GM12878 (cell line): ENCODE results near the gene ZMAT3. TPM values are rescaled to one million over a fixed set of nuclear protein-coding genes. Genes with fewer than 3 reads are reported as not detected.

Experiments used
- ATAC-seq: fragments of 200-7000 bp; cut with Tn5 transposase; 3 replicates; pipeline ENCODE4 v1.9.1; 2020; ENCODE audit warnings: mild to moderate bottlenecking, moderate library complexity
- BruUV-seq: library from RNA; stranded (reverse); fragments of 400-500 nt; replicated peaks from 2 replicates; lab custom pipeline; 2021; lab: Mats Ljungman, UMichigan
- CTCF ChIA-PET: fragments of 300-600 bp; sonication (Branson Sonifier 250); formaldehyde crosslinking; extraction: SDS; loops from one replicate; lab custom pipeline; 2021; ENCODE audit warnings: inconsistent platforms; lab: Yijun Ruan, JAX
- POLR2A ChIA-PET: fragments of 350-600 bp; formaldehyde crosslinking; extraction: SDS; loops from one replicate; lab custom pipeline; 2021; ENCODE audit warnings: inconsistent platforms; lab: Charles Lee
- RAD21 ChIA-PET: fragments of 300-600 bp; sonication (Branson Sonifier 250); formaldehyde crosslinking; loops from one replicate; lab custom pipeline; 2023; ENCODE audit warnings: antibody characterized with exemption; ENCODE audit not compliant: unreplicated experiment; lab: Charles Lee
- SMC1A ChIA-PET: fragments of 300-600 bp; sonication (Branson Sonifier 250); formaldehyde crosslinking; loops from one replicate; lab custom pipeline; 2023; ENCODE audit not compliant: unreplicated experiment, uncharacterized antibody; lab: Charles Lee
- DNase-seq: peaks from one replicate; pipeline ENCODE4 v3.0.0-alpha.2; 2011; ENCODE audit warnings: low read depth, low spot score
- FAIRE-seq: peaks from 3 replicates; lab custom pipeline; 2011; peaks lifted over from hg19 to GRCh38; lab: Jason Lieb, UNC
- H2AFZ ChIP-seq: 2 replicates; pipeline ENCODE4 v1.6.0; 2011; ENCODE audit warnings: low read depth, low read length, control low read depth; ENCODE audit not compliant: control insufficient read depth
- H3K27ac ChIP-seq: 2 replicates; pipeline ENCODE4 v1.5.1; 2011; ENCODE audit warnings: control low read depth; ENCODE audit not compliant: control insufficient read depth, insufficient read depth
- H3K27me3 ChIP-seq, 2 experiments: replicated peaks in 1 of 2; 2 replicates each; pipeline versions ENCODE4 v1.6.0 to v1.6.1; 2011; ENCODE audit warnings: low read length in 1 of 2; ENCODE audit not compliant: control insufficient read depth in 2 of 2, insufficient read depth in 2 of 2
- H3K36me3 ChIP-seq, 2 experiments: 2 replicates each; pipeline ENCODE4 v1.5.1; 2011; ENCODE audit warnings: low read length in 1 of 2; ENCODE audit not compliant: control insufficient read depth in 2 of 2, insufficient read depth in 2 of 2
- H3K4me1 ChIP-seq: 2 replicates; pipeline ENCODE4 v1.6.1; 2011; ENCODE audit warnings: mild to moderate bottlenecking, low read length, moderate library complexity, mixed read lengths; ENCODE audit not compliant: control insufficient read depth, insufficient read depth
- H3K4me2 ChIP-seq: 2 replicates; pipeline ENCODE4 v1.6.0; 2011; ENCODE audit warnings: control low read depth; ENCODE audit not compliant: control insufficient read depth, insufficient read depth
- H3K4me3 ChIP-seq: fragments of 200-600 bp; sonication (generic); 2 replicates; pipeline ENCODE4 v1.5.1; 2016
- H3K79me2 ChIP-seq: 2 replicates; pipeline ENCODE4 v1.6.0; 2011; ENCODE audit warnings: low read length; ENCODE audit not compliant: control insufficient read depth, insufficient read depth
- H3K9ac ChIP-seq: 2 replicates; pipeline ENCODE4 v1.8.0; 2011; ENCODE audit warnings: low read length, control low read depth, mixed read lengths; ENCODE audit not compliant: control insufficient read depth, insufficient read depth
- H3K9me3 ChIP-seq: replicated peaks from 3 replicates; pipeline ENCODE4 v1.5.1; 2011; ENCODE audit warnings: mild to moderate bottlenecking, low read length; ENCODE audit not compliant: control insufficient read depth, insufficient read depth
- H4K20me1 ChIP-seq: 2 replicates; pipeline ENCODE4 v1.6.0; 2011; ENCODE audit not compliant: control insufficient read depth, insufficient read depth
- BMI1 ChIP-seq: fragments of 450-650 bp; IDR thresholded peaks from 2 replicates; pipeline ENCODE4 v1.6.1; 2016; ENCODE audit warnings: mild to moderate bottlenecking, moderate library complexity, borderline replicate concordance
- STAT1 ChIP-seq: fragments of 450-650 bp; conservative IDR thresholded peaks from 2 replicates; pipeline ENCODE4 v1.6.1; 2014; ENCODE audit warnings: antibody characterized with exemption, mild to moderate bottlenecking
- ZBTB40 ChIP-seq: fragments of 450-650 bp; IDR thresholded peaks from 2 replicates; pipeline ENCODE4 v1.6.1; 2016; ENCODE audit warnings: mild to moderate bottlenecking, moderate library complexity, borderline replicate concordance
- WGBS: methylation state at CpG from one replicate; pipeline ENCODE4 v1.1.6; 2016; ENCODE audit warnings: low lambda C conversion rate; ENCODE audit not compliant: insufficient replicate concordance, insufficient coverage; ENCODE audit errors: missing lambda C conversion rate; 5-methylcytosine and 5-hydroxymethylcytosine counted together
- in situ Hi-C: fragments of 300-500 bp; cut with MboI; formaldehyde crosslinking; loops from 9 replicates; pipeline ENCODE4 v1.14.3; 2018; ENCODE audit warnings: mixed read lengths
- intact Hi-C: fragments of 100-400 bp; cut with micrococcal nuclease; formaldehyde crosslinking; loops from one replicate; pipeline ENCODE4 v1.14.2; 2022; ENCODE audit not compliant: unreplicated experiment
- polyA plus RNA-seq, 11 experiments: library from polyadenylated mRNA; depleted of rRNA in 4 of 11; unstranded in 6 of 11; stranded (reverse) in 5 of 11; fragments of >200 nt; fragmentation: Nextera tagmentation in 4 of 11; fragmentation: Illumina TruSeq in 1 of 11; extraction: Ambion mirVana in 4 of 11; extraction: Trizol in 1 of 11; gene quantifications; 1 replicate in 1 of 11; 2 replicates in 10 of 11; pipeline versions ENCODE4 v1.2.1 to v1.2.3, GENCODE V29; 2011 to 2016; ENCODE audit warnings: inconsistent platforms in 2 of 11, missing spikeins in 2 of 11, low read depth in 1 of 11
- total RNA-seq, 4 experiments: library from RNA; depleted of rRNA in 3 of 4; stranded (reverse); fragments of >200 nt in 3 of 4; fragmentation: Illumina TruSeq in 1 of 4; extraction: Trizol in 1 of 4; gene quantifications; 2 replicates each; pipeline versions ENCODE4 v1.2.1 to v1.2.3, GENCODE V29; 2013 to 2021
- TF ChIP-seq, protein P1 (sequence below): IDR thresholded peaks from 2 replicates; pipeline ENCODE4 v1.6.1; 2012; ENCODE audit warnings: low read depth, low read length, improper control_type of control experiment

ZMAT3 gene
- total and polyA plus RNA-seq, 10 of the 15 experiments (the other 5 are each of a cell fraction or from before 2014, with no cell fraction given): 6.2 to 55.9 (median 25.8) TPM

- intact Hi-C loops: loop anchor here (5.0 to 10.0 kb wide), 2 partner anchors 40 to 447 kb away; partner anchors contain the start of gene PIK3CA
- Histone ChIP-seq H3K79me2 (no peaks in the 10 kb centered on the region), H3K4me1 (peaks cover 3% of the 10 kb centered on the region; the same call in 1 of the 2 replicates), H3K27me3 (no peaks in the 10 kb centered on the region), H3K36me3 (no peaks in the 10 kb centered on the region), H3K27ac (no peak overlapping the region)
- 92% methylated on average over 3 of the region's 3 CpGs for WGBS
- no peak for DNase-seq
- no peak for TF ChIP-seq STAT1
- TF ChIP-seq, protein P1, sequence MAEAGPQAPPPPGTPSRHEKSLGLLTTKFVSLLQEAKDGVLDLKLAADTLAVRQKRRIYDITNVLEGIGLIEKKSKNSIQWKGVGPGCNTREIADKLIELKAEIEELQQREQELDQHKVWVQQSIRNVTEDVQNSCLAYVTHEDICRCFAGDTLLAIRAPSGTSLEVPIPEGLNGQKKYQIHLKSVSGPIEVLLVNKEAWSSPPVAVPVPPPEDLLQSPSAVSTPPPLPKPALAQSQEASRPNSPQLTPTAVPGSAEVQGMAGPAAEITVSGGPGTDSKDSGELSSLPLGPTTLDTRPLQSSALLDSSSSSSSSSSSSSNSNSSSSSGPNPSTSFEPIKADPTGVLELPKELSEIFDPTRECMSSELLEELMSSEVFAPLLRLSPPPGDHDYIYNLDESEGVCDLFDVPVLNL: no peak
- TF ChIP-seq ZBTB40: no peak
- TF ChIP-seq BMI1: no peak
- TF ChIP-seq, all 136 proteins: peak for 0
- Histone ChIP-seq H3K9me3 (no peaks in the 10 kb centered on the region; the same call in 2 of the 3 replicates), H3K9ac (no peak overlapping the region), H2AFZ (no peak overlapping the region), H3K4me3 (no peak overlapping the region), H4K20me1 (no peaks in the 10 kb centered on the region), H3K4me2 (no peak overlapping the region)
- no peak for FAIRE-seq
- no peak for ATAC-seq
- ChIA-PET POLR2A (no interaction called here), SMC1A (interaction anchor here (0.5 to 5.2 kb wide), 6 partner anchors 16 to 208 kb away, joined by 3 to 32 read pairs (median 4); no protein-coding TSS in a partner anchor), CTCF (interaction anchor here (0.8 to 6.8 kb wide), 5 partner anchors 39 to 214 kb away, joined by 3 to 69 read pairs (median 6); no protein-coding TSS in a partner anchor), RAD21 (interaction anchor here (0.6 to 1.4 kb wide), 5 partner anchors 39 to 455 kb away, joined by 3 to 6 read pairs (median 3); partner anchors contain the start of gene ACTL6A)
- no TSS peak for BruUV-seq
- in situ Hi-C loops: loop anchor here (10.0 kb wide), 1 partner anchor 207 kb away; no protein-coding TSS in a partner anchor
Observed at GRCh38 chr3:179107617-179108016, 36.0 kb upstream of the ZMAT3 start.
